GM19324 (cell line): ENCODE data around the gene MAN1A1.

ENCODE experiments used
- ATAC-seq: cut with Tn5 transposase; IDR thresholded peaks from one replicate; pipeline ENCODE4 v1.9.1; 2021; ENCODE audit warnings: mild to moderate bottlenecking, moderate library complexity; ENCODE audit not compliant: unreplicated experiment, low FRiP score

The MAN1A1 gene

DNA sequence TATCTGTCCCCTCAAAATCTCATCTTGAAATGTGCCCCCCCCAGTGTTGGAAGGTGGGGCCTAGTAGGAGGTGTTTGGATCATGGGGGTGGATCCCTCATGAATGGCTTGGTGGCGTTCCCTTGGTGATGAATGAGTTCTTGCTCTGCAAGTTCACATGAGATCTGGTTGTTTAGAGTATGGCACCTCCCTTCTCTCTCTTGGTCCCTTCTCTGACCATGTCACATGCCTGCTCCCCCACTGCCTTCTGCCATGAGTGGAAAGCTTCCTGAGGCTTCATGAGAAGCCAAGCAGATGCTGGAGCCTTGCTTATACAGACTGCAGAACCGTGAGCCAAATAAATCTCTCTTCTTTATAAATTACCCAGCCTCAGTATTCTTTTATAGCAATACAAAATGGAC, 70.9 kb downstream of the MAN1A1 start:
- ATAC-seq = no peak

DNA sequence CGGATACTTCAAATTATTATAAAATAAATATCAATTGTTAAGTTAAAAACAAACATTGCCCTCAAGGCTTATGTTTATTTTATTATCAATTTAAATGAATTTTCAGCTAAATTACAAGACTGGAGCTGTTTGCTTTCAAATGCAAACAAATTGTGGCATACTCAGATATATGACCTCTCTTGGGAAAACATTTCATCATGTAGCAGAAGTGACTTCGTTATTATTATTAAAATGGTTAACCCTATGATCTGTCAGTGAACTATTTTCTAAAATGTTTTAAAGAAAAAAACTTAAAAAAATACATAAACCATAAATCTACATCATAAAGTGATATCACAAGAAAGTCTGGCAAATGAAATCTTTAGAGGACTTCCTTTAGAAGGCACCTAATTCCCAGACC, 72.5 kb downstream of the MAN1A1 start:
- no peak for ATAC-seq

DNA sequence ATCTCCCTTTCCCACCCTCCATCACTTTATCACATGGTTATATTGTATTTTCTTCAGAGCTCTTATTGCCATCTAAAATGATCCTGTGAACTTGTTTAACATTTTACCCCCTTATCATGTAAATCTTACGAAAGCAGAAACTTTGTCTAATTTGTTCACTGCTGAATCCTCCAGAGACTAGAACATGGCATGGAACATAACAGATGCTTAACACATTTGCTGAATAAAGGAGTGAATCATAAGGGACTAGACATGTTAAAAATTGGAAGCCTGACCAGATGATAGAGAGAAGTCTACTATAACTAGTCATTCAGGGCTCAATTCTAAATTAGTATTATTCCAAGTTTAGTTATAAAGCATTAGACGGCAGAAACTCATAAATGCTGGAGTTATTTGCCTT, 73.3 kb downstream of the MAN1A1 start:
- no peak for ATAC-seq

DNA sequence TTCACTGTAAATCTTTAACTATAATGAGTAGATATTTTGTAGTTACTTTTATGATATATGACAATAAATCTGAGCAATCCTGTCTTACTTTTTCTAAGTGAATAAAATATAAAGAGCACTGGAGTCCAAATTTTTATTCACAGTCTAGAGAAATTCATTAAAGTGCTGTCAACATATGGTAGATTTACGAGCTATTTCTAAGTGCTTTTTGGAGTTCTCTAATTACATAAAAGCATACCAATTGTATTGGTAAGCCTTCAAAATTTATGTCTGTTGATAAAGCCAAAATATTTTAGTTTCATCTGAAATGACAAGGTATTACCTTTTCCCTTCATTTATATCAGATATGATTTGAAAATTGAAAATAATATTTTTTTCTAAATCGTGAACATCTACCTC, 75.4 kb downstream of the MAN1A1 start:
- no peak for ATAC-seq

GRCh38 chr6:119273272-119274196, 76.0 kb downstream of the MAN1A1 start:
- no peak for ATAC-seq

DNA sequence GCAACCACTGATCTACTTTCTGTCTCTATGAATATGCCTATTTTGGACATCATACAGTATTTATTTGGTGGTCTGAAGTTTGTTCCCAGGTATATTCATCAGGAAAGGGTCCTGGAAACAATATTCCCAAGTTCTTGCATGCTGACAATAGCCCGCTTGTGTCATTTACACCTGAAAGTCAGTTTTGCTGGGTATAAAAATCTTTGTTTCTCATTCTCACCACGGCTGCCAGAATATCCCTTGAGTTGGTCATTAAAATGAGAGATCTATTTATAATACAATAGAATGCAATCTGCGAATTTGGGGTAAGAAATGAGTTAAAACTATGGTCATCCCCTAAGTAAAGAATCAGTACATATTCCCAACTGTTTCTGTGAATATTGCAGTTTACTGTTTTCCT, 79.0 kb downstream of the MAN1A1 start:
- no peak for ATAC-seq

- no peak for ATAC-seq
Observed at GRCh38 chr6:119269266-119270103, 80.1 kb downstream of the MAN1A1 start.

DNA sequence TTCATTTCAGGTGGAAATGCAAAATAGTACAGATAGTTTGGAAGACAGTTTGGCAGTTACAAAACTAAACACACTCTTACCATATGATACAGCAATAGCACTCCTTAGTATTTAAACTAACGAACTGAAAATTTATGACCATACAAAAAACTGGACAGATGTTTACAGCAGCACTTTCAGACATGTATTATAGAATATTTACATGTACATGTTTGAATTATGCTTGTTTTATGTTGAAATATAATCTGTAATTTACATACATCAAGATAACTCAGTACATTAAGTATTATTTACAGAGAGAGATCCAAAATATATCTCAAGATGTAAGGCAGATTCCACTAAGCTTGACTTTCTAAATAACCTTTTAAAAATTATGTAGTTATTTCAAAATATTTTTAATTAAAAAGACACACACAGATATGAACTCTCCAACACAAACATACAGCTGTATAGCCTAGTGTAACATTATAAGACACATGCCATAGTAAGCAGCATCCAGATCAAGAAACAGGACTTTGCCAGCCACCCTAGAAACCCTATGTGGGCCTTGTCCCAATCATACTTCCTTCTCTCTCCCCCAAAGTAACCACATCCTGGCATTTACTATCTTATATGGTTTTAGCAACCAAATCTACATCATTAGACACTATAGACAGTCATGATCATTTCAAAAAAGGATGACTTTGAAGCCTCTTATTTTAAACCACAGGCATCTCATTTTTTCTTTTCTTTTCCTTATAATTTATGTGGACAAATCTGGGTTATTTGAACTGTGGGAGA, 82.2 kb downstream of the MAN1A1 start:
- no peak for ATAC-seq

DNA sequence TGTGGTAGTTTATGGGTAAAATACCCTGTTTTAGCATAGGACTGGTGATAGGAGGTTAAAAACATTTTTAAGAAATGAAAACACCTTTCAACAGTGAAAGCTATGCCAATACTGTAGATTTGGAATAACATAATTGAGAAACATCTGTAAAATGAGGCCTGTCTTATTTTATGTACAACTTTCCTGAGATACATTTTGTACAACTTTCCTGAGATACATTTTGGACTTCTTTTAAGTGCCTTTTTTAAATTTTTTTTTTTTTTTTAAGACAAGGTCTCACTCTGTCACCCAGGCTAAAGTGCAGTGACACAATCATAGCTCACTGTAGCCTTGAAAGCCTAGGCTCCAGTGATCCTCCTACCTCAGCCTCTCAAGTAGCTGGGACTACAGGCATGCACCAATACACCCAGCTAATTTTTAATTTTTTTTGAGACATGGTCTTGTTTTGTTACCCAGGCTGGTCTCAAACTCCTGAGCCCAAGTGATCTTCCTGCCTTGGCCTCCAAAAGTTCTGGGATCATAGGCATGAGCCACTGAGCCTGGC, 84.6 kb downstream of the MAN1A1 start:
- ATAC-seq = no peak

GRCh38 chr6:119262612-119263011, 86.9 kb downstream of the MAN1A1 start:
- ATAC-seq = no peak

GRCh38 chr6:119261944-119262284, 87.6 kb downstream of the MAN1A1 start:
- ATAC-seq = no peak

- ATAC-seq = no peak
Observed at GRCh38 chr6:119259027-119259426, 90.5 kb downstream of the MAN1A1 start.

DNA sequence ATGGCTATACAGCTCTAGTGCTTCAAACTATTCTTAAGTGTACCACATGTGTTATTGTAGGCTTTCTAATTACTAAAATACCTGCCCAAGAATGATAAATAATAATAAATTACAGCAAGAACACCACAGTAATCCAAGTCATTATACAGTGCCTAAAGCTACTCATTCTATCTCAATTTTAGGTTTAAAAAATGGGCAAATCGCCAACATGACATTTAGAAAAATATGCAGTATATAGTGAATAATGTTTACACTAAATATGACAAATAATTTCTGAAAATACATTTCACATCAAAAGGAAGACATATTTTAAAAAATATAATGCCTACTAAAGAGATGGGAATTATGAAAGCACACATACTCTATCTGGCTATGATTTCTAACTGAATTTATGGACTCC, 91.8 kb downstream of the MAN1A1 start:
- ATAC-seq = no peak

- no peak for ATAC-seq
Observed at GRCh38 chr6:119256978-119257462, 92.5 kb downstream of the MAN1A1 start.

DNA sequence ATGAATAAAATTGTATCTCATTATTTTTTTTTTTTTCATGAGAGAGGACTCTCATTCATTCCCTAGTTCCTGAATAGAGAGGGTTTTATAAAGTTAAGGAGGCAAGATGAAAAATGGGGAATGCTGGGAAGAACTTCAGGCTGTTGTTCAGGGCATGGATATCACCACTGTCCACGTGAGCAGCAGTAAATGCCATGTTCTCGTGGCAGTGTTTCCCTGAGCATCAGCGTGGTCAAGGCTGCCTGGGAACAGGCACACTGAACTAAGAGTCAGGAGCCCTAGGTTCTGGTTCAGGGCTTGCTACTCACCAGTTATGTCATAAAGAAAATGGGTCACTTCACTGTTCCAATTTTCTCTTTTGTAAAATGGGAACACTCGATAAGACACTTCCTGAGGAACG, 93.2 kb downstream of the MAN1A1 start:
- ATAC-seq = no peak

- no peak for ATAC-seq
Observed at GRCh38 chr6:119255492-119255891, 94.1 kb downstream of the MAN1A1 start.

- no peak for ATAC-seq
Observed at GRCh38 chr6:119250036-119250435, 99.5 kb downstream of the MAN1A1 start.

DNA sequence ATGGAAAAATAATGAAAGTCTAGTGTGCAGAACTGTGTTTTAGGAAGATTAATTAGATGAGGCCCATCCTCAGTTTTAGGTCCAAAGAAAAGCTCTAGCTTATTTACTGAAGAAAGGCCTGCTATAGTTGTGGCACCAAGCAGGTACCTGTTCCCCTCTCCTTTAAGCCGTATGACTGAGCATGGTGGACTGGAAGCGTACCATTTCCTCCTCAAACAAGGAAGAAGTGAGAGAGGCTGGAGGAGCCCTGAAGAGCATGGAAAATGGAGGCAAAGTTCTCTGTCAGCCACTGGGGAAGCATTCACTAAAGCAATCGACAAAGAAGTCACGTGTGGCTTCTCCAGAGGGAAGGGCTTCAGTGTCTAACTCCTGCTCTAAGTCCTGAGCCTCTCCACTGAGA, 100.2 kb downstream of the MAN1A1 start:
- ATAC-seq = no peak

- no peak for ATAC-seq
Observed at GRCh38 chr6:119247504-119247903, 102.1 kb downstream of the MAN1A1 start.

- no peak for ATAC-seq
Observed at GRCh38 chr6:119243657-119244056, 105.9 kb downstream of the MAN1A1 start.
